HG03175 (cell line): ENCODE data around the gene NPC1.
"Not testable (repeated sequence)": the region's sequence is repeated elsewhere in the genome, so short reads cannot be mapped to it uniquely, and the experiment has no call there.

Experiments
- ATAC-seq: cut with Tn5 transposase; IDR thresholded peaks from one replicate; pipeline ENCODE4 v1.9.1; 2021; ENCODE audit warnings: mild to moderate bottlenecking, moderate library complexity; ENCODE audit not compliant: unreplicated experiment

Gene NPC1

GRCh38 chr18:23577521-23577920 lies 8.8 kb downstream of the NPC1 start:
- ATAC-seq: not testable (repeated sequence)

GRCh38 chr18:23575309-23575651 lies 11.0 kb downstream of the NPC1 start:
- no peak for ATAC-seq

- no peak for ATAC-seq
Observed at GRCh38 chr18:23574611-23575308, 11.5 kb downstream of the NPC1 start.

- peak; percentile 57 for ATAC-seq
Observed at GRCh38 chr18:23573626-23574431, 12.5 kb downstream of the NPC1 start.

GRCh38 chr18:23573020-23573419 lies 13.3 kb downstream of the NPC1 start:
- ATAC-seq: no peak

- no peak for ATAC-seq
Observed at GRCh38 chr18:23572570-23572969, 13.7 kb downstream of the NPC1 start.

GRCh38 chr18:23572012-23572411 lies 14.3 kb downstream of the NPC1 start:
- no peak for ATAC-seq

GRCh38 chr18:23570912-23571504 lies 15.3 kb downstream of the NPC1 start:
- no peak for ATAC-seq

GRCh38 chr18:23569299-23570063 lies 16.8 kb downstream of the NPC1 start:
- no peak for ATAC-seq

- no peak for ATAC-seq
Observed at GRCh38 chr18:23568281-23569138, 17.8 kb downstream of the NPC1 start.

GRCh38 chr18:23567671-23568070 lies 18.6 kb downstream of the NPC1 start:
- ATAC-seq: no peak

GRCh38 chr18:23565916-23566547 lies 20.3 kb downstream of the NPC1 start:
- no peak for ATAC-seq

- ATAC-seq: no peak
Observed at GRCh38 chr18:23563377-23564043, 22.8 kb downstream of the NPC1 start.

- ATAC-seq: no peak
Observed at GRCh38 chr18:23560186-23560585, 26.1 kb downstream of the NPC1 start.

GRCh38 chr18:23557511-23557910 lies 28.8 kb downstream of the NPC1 start:
- ATAC-seq: not testable (repeated sequence)

- no peak for ATAC-seq
Observed at GRCh38 chr18:23556145-23556780, 30.0 kb downstream of the NPC1 start.

- no peak for ATAC-seq
Observed at GRCh38 chr18:23553887-23554286, 32.4 kb downstream of the NPC1 start.

GRCh38 chr18:23552505-23552904 lies 33.8 kb downstream of the NPC1 start:
- no peak for ATAC-seq

GRCh38 chr18:23551978-23552377 lies 34.3 kb downstream of the NPC1 start:
- ATAC-seq: no peak
